ENCODE results near the gene FMNL2. TPM values are rescaled to one million over a fixed set of nuclear protein-coding genes. Genes with fewer than 3 reads are reported as not detected.

The FMNL2 gene
- total and polyA plus RNA-seq, 2 experiments from 2014 or later: 16.5 to 45.4 TPM

- TF ChIP-seq CTCF (conservative IDR thresholded peaks at IDR 0.05; ENCODE audit: low read depth in 2 of 2): no peak
- no peak for TF ChIP-seq ZNF114 (CRISPR knock-in tag; IDR thresholded peaks at IDR 0.05)
- TF ChIP-seq POLR2AphosphoS5 (IDR thresholded peaks at IDR 0.05; ENCODE audit: low read depth): no peak
- TF ChIP-seq STAT1 (IDR thresholded peaks at IDR 0.05; ENCODE audit: unreplicated experiment): no peak
- TF ChIP-seq JUNB (IDR thresholded peaks at IDR 0.05; ENCODE audit: unreplicated experiment): no peak
- no peak for TF ChIP-seq EZH2 (IDR thresholded peaks at IDR 0.05; ENCODE audit: low read depth, unreplicated experiment)
- TF ChIP-seq CREB1 (CRISPR knock-in tag; IDR thresholded peaks at IDR 0.05; ENCODE audit: low read depth): no peak
- TF ChIP-seq NANOG (IDR thresholded peaks at IDR 0.05; ENCODE audit: borderline replicate concordance): no peak
Observed at GRCh38 chr2:152513029-152513428, 178.1 kb downstream of the FMNL2 start (continued).

- Histone ChIP-seq H3K27ac (ENCODE audit: low read depth) (no peak overlapping the region), H3K27me3 (ENCODE audit: insufficient read depth) (no peaks in the 10 kb centered on the region), H3K4me1 (ENCODE audit: insufficient read depth) (0 out of 2 replicates have a peak, but pooled peaks cover 4% of the 10 kb centered on the region), H3F3A (replicated peaks; ENCODE audit: low read depth) (no peaks in the 10 kb centered on the region), H3K9me2 (ENCODE audit: insufficient read depth) (no peaks in the 10 kb centered on the region), H4K20me1 (replicated peaks; ENCODE audit: insufficient read depth) (peaks cover 7% of the 10 kb centered on the region; the same call in 1 of the 2 replicates), H3K4me3 (no peak overlapping the region), H3K36me3 (ENCODE audit: insufficient read depth) (no peaks in the 10 kb centered on the region), H2AFZ (no peak overlapping the region), H3K4me2 (no peak overlapping the region), H3K79me2 (replicated peaks; ENCODE audit: insufficient read depth) (peaks cover 89% of the 10 kb centered on the region)
- H3K27ac Mint-ChIP-seq: no peak overlapping the region
- H3K27me3 Mint-ChIP-seq (ENCODE audit: insufficient read depth, low read depth, poor library complexity): no peaks in the 10 kb centered on the region
- H3K36me3 Mint-ChIP-seq (ENCODE audit: low read depth): no peaks in the 10 kb centered on the region
- no peak overlapping the region for H3K4me3 Mint-ChIP-seq
- H3K4me1 Mint-ChIP-seq: peaks cover 30% of the 10 kb centered on the region
- no peak for ATAC-seq
- no peaks in the 10 kb centered on the region for H3K9me3 Mint-ChIP-seq
- no peak for DNase-seq (ENCODE audit: low spot score)
- TF ChIP-seq NANOG (IDR thresholded peaks at IDR 0.05; ENCODE audit: borderline replicate concordance): no peak
- TF ChIP-seq, protein P1, sequence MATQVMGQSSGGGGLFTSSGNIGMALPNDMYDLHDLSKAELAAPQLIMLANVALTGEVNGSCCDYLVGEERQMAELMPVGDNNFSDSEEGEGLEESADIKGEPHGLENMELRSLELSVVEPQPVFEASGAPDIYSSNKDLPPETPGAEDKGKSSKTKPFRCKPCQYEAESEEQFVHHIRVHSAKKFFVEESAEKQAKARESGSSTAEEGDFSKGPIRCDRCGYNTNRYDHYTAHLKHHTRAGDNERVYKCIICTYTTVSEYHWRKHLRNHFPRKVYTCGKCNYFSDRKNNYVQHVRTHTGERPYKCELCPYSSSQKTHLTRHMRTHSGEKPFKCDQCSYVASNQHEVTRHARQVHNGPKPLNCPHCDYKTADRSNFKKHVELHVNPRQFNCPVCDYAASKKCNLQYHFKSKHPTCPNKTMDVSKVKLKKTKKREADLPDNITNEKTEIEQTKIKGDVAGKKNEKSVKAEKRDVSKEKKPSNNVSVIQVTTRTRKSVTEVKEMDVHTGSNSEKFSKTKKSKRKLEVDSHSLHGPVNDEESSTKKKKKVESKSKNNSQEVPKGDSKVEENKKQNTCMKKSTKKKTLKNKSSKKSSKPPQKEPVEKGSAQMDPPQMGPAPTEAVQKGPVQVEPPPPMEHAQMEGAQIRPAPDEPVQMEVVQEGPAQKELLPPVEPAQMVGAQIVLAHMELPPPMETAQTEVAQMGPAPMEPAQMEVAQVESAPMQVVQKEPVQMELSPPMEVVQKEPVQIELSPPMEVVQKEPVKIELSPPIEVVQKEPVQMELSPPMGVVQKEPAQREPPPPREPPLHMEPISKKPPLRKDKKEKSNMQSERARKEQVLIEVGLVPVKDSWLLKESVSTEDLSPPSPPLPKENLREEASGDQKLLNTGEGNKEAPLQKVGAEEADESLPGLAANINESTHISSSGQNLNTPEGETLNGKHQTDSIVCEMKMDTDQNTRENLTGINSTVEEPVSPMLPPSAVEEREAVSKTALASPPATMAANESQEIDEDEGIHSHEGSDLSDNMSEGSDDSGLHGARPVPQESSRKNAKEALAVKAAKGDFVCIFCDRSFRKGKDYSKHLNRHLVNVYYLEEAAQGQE (IDR thresholded peaks at IDR 0.05; ENCODE audit: unreplicated experiment): no peak
- no peak for TF ChIP-seq ZNF114 (CRISPR knock-in tag; IDR thresholded peaks at IDR 0.05)
- TF ChIP-seq, protein P2, sequence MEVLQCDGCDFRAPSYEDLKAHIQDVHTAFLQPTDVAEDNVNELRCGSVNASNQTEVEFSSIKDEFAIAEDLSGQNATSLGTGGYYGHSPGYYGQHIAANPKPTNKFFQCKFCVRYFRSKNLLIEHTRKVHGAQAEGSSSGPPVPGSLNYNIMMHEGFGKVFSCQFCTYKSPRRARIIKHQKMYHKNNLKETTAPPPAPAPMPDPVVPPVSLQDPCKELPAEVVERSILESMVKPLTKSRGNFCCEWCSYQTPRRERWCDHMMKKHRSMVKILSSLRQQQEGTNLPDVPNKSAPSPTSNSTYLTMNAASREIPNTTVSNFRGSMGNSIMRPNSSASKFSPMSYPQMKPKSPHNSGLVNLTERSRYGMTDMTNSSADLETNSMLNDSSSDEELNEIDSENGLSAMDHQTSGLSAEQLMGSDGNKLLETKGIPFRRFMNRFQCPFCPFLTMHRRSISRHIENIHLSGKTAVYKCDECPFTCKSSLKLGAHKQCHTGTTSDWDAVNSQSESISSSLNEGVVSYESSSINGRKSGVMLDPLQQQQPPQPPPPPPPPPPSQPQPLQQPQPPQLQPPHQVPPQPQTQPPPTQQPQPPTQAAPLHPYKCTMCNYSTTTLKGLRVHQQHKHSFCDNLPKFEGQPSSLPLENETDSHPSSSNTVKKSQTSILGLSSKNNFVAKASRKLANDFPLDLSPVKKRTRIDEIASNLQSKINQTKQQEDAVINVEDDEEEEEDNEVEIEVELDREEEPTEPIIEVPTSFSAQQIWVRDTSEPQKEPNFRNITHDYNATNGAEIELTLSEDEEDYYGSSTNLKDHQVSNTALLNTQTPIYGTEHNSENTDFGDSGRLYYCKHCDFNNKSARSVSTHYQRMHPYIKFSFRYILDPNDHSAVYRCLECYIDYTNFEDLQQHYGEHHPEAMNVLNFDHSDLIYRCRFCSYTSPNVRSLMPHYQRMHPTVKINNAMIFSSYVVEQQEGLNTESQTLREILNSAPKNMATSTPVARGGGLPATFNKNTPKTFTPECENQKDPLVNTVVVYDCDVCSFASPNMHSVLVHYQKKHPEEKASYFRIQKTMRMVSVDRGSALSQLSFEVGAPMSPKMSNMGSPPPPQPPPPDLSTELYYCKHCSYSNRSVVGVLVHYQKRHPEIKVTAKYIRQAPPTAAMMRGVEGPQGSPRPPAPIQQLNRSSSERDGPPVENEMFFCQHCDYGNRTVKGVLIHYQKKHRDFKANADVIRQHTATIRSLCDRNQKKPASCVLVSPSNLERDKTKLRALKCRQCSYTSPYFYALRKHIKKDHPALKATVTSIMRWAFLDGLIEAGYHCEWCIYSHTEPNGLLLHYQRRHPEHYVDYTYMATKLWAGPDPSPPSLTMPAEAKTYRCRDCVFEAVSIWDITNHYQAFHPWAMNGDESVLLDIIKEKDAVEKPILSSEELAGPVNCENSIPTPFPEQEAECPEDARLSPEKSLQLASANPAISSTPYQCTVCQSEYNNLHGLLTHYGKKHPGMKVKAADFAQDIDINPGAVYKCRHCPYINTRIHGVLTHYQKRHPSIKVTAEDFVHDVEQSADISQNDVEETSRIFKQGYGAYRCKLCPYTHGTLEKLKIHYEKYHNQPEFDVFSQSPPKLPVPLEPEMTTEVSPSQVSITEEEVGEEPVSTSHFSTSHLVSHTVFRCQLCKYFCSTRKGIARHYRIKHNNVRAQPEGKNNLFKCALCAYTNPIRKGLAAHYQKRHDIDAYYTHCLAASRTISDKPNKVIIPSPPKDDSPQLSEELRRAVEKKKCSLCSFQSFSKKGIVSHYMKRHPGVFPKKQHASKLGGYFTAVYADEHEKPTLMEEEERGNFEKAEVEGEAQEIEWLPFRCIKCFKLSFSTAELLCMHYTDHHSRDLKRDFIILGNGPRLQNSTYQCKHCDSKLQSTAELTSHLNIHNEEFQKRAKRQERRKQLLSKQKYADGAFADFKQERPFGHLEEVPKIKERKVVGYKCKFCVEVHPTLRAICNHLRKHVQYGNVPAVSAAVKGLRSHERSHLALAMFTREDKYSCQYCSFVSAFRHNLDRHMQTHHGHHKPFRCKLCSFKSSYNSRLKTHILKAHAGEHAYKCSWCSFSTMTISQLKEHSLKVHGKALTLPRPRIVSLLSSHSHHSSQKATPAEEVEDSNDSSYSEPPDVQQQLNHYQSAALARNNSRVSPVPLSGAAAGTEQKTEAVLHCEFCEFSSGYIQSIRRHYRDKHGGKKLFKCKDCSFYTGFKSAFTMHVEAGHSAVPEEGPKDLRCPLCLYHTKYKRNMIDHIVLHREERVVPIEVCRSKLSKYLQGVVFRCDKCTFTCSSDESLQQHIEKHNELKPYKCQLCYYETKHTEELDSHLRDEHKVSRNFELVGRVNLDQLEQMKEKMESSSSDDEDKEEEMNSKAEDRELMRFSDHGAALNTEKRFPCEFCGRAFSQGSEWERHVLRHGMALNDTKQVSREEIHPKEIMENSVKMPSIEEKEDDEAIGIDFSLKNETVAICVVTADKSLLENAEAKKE (CRISPR knock-in tag; IDR thresholded peaks at IDR 0.05): no peak
- TF ChIP-seq CTCF (conservative IDR thresholded peaks at IDR 0.05; ENCODE audit: low read depth in 2 of 2): no peak
- no peak for TF ChIP-seq JUNB (IDR thresholded peaks at IDR 0.05; ENCODE audit: unreplicated experiment)
Observed at GRCh38 chr2:152513681-152514080, 178.7 kb downstream of the FMNL2 start.
